GM12878 (cell line): Measurements from ENCODE around the gene HIKESHI. TPM values are rescaled to one million over a fixed set of nuclear protein-coding genes. Genes with fewer than 3 reads are reported as not detected.

Source experiments
- BMI1 ChIP-seq: fragments of 450-650 bp; IDR thresholded peaks from 2 replicates; pipeline ENCODE4 v1.6.1; 2016; ENCODE audit warnings: mild to moderate bottlenecking, moderate library complexity, borderline replicate concordance
- CBX5 ChIP-seq: sonication (generic); IDR thresholded peaks from 2 replicates; pipeline ENCODE4 v1.6.1; 2016; ENCODE audit warnings: low read depth, moderate library complexity, mild to moderate bottlenecking, inconsistent platforms
- CHD4 ChIP-seq: fragments of 200-600 bp; sonication (generic); IDR thresholded peaks from 2 replicates; pipeline ENCODE4 v1.6.1; 2016; ENCODE audit warnings: mild to moderate bottlenecking
- CREB1 ChIP-seq: IDR thresholded peaks from 2 replicates; pipeline ENCODE4 v1.6.1; 2012; ENCODE audit warnings: low read depth, mild to moderate bottlenecking, inconsistent platforms
- EP300 ChIP-seq, 2 experiments: fragments of 150-350 bp in 1 of 2; IDR thresholded peaks; 2 replicates each; pipeline ENCODE4 v1.6.1; 2011 to 2012; ENCODE audit warnings: low read depth in 2 of 2, low read length in 2 of 2, borderline replicate concordance in 1 of 2, improper control_type of control experiment in 1 of 2, inconsistent platforms in 1 of 2; ENCODE audit not compliant: control insufficient read depth in 1 of 2
- EZH2 ChIP-seq: IDR thresholded peaks from 2 replicates; pipeline ENCODE4 v1.6.1; 2012; ENCODE audit warnings: low read depth, mild to moderate bottlenecking, control low read depth, inconsistent platforms, low read length, borderline replicate concordance; ENCODE audit not compliant: control insufficient read depth
- GABPA ChIP-seq: IDR thresholded peaks from 2 replicates; pipeline ENCODE4 v1.6.1; 2014; ENCODE audit warnings: antibody characterized with exemption, low read depth, mild to moderate bottlenecking, inconsistent platforms
- IKZF2 ChIP-seq, 2 experiments: fragments of 450-650 bp; IDR thresholded peaks; 2 replicates each; pipeline ENCODE4 v1.6.1; 2017; ENCODE audit warnings: mild to moderate bottlenecking in 2 of 2, moderate library complexity in 2 of 2
- IRF3 ChIP-seq: fragments of 450-650 bp; IDR thresholded peaks from 2 replicates; pipeline ENCODE4 v1.6.1; 2014; ENCODE audit warnings: mild to moderate bottlenecking
- IRF4 ChIP-seq: IDR thresholded peaks from 2 replicates; pipeline ENCODE4 v1.6.1; 2011; ENCODE audit warnings: low read depth, low read length
- KLF5 ChIP-seq: fragments of 450-650 bp; IDR thresholded peaks from 2 replicates; pipeline ENCODE4 v1.6.1; 2014; ENCODE audit warnings: mild to moderate bottlenecking; ENCODE audit not compliant: partially characterized antibody
- LARP7 ChIP-seq: fragments of 450-650 bp; IDR thresholded peaks from 2 replicates; pipeline ENCODE4 v1.6.1; 2017; ENCODE audit warnings: mild to moderate bottlenecking
- MEF2B ChIP-seq: fragments of 450-650 bp; IDR thresholded peaks from 2 replicates; pipeline ENCODE4 v1.6.1; 2018; ENCODE audit warnings: mild to moderate bottlenecking, moderate library complexity; ENCODE audit not compliant: partially characterized antibody, poor library complexity, severe bottlenecking
- MXI1 ChIP-seq: fragments of 150-350 bp; IDR thresholded peaks from 2 replicates; pipeline ENCODE4 v1.6.1; 2011; ENCODE audit warnings: low read depth, mild to moderate bottlenecking, inconsistent platforms, low read length, improper control_type of control experiment
- NFIC ChIP-seq: IDR thresholded peaks from 2 replicates; pipeline ENCODE4 v1.6.1; 2012; ENCODE audit warnings: low read depth, mild to moderate bottlenecking, inconsistent platforms, low read length, moderate library complexity
- NKRF ChIP-seq: fragments of 450-650 bp; conservative IDR thresholded peaks from 2 replicates; pipeline ENCODE4 v1.6.1; 2017; ENCODE audit warnings: mild to moderate bottlenecking, moderate library complexity
- PAX5 ChIP-seq: IDR thresholded peaks from 2 replicates; pipeline ENCODE4 v1.6.1; 2011; ENCODE audit warnings: low read depth, low read length, borderline replicate concordance
- POLR2A ChIP-seq: IDR thresholded peaks from 2 replicates; pipeline ENCODE4 v1.6.1; 2011; ENCODE audit warnings: low read depth, mild to moderate bottlenecking, low read length
- POLR2AphosphoS5 ChIP-seq: IDR thresholded peaks from 2 replicates; pipeline ENCODE4 v1.6.1; 2011; ENCODE audit warnings: mild to moderate bottlenecking, low read length, inconsistent platforms
- RB1 ChIP-seq: fragments of 450-650 bp; formaldehyde crosslinking; IDR thresholded peaks from 2 replicates; pipeline ENCODE4 v1.6.1; 2017; ENCODE audit warnings: mild to moderate bottlenecking, borderline replicate concordance
- RFX5 ChIP-seq: IDR thresholded peaks from 2 replicates; pipeline ENCODE4 v1.6.1; 2011; ENCODE audit warnings: low read depth, low read length, improper control_type of control experiment
- SIX5 ChIP-seq: IDR thresholded peaks from 2 replicates; pipeline ENCODE4 v1.6.1; 2011; ENCODE audit warnings: mild to moderate bottlenecking, low read depth, low read length, moderate library complexity; ENCODE audit not compliant: severe bottlenecking
- SREBF2 ChIP-seq: IDR thresholded peaks from 2 replicates; pipeline ENCODE4 v1.6.1; 2012; ENCODE audit warnings: mild to moderate bottlenecking, low read length
- TCF3 ChIP-seq: IDR thresholded peaks from 2 replicates; pipeline ENCODE4 v1.6.1; 2012; ENCODE audit warnings: low read depth, mild to moderate bottlenecking, low read length, borderline replicate concordance; ENCODE audit not compliant: insufficient read depth
- TCF7 ChIP-seq: IDR thresholded peaks from 2 replicates; pipeline ENCODE4 v1.6.1; 2014; ENCODE audit warnings: antibody characterized with exemption, borderline replicate concordance
- YBX1 ChIP-seq: fragments of 450-650 bp; IDR thresholded peaks from 2 replicates; pipeline ENCODE4 v1.6.1; 2016; ENCODE audit warnings: antibody characterized with exemption
- ZNF622 ChIP-seq: fragments of 450-650 bp; IDR thresholded peaks from 2 replicates; pipeline ENCODE4 v1.6.1; 2017; ENCODE audit warnings: mild to moderate bottlenecking, inconsistent platforms
- polyA plus RNA-seq, 11 experiments: library from polyadenylated mRNA; depleted of rRNA in 4 of 11; unstranded in 6 of 11; stranded (reverse) in 5 of 11; fragments of >200 nt; fragmentation: Nextera tagmentation in 4 of 11; fragmentation: Illumina TruSeq in 1 of 11; extraction: Ambion mirVana in 4 of 11; extraction: Trizol in 1 of 11; gene quantifications; 1 replicate in 1 of 11; 2 replicates in 10 of 11; pipeline versions ENCODE4 v1.2.1 to v1.2.3, GENCODE V29; 2011 to 2016; ENCODE audit warnings: inconsistent platforms in 2 of 11, missing spikeins in 2 of 11, low read depth in 1 of 11
- total RNA-seq, 4 experiments: library from RNA; depleted of rRNA in 3 of 4; stranded (reverse); fragments of >200 nt in 3 of 4; fragmentation: Illumina TruSeq in 1 of 4; extraction: Trizol in 1 of 4; gene quantifications; 2 replicates each; pipeline versions ENCODE4 v1.2.1 to v1.2.3, GENCODE V29; 2013 to 2021
- TF ChIP-seq, protein P1 (sequence below): IDR thresholded peaks from 2 replicates; pipeline ENCODE4 v1.6.1; 2011; ENCODE audit warnings: low read depth, low read length, improper control_type of control experiment, borderline replicate concordance

The HIKESHI gene
- total and polyA plus RNA-seq, 10 of the 15 experiments (the other 5 are each of a cell fraction or from before 2014, with no cell fraction given) = 42.3 to 228 (median 85.7) TPM

DNA sequence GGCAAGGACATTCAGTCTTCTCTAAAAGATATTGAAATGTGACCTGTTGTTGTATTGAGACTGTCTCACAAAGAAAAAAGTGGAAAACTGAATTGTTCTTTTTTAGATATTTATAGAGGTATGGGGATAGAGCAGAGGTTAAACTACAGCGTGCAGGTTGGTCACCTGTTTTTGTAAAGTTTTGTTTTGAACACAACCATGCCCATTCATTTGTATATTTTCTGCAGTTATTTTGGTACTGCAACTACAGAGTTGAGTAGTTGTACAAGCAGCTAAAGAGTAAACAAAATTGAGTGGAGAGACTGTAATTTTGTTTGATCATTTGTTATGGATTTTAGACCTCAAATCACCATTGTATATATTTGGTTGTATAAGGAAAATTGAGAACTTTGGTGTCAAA is 46.1 kb upstream of the HIKESHI start (continued):
- TF ChIP-seq CBX5 (no peak), EP300 (IDR thresholded peaks at IDR 0.05; ENCODE audit: borderline replicate concordance in 1 of 2, control insufficient read depth in 1 of 2, low read depth in 2 of 2, low read length in 2 of 2) (peak; percentile 75 to 90), GABPA (peak; percentile 42; the same call in 1 of the 2 replicates), IRF3 (no peak), TCF7 (peak; percentile 53; the same call in 1 of the 2 replicates), NKRF (no peak), BMI1 (no peak), POLR2A (no peak), LARP7 (no peak), MEF2B (peak; percentile 84), NFIC (peak; percentile 94), SREBF2 (no peak), POLR2AphosphoS5 (no peak), IRF4 (peak; percentile 95), IKZF2 (IDR thresholded peaks at IDR 0.05) (peak in 1 of 2 experiments; percentile 46; a peak in 2 of 4 replicates), EZH2 (no peak), KLF5 (no peak), YBX1 (no peak), CREB1 (0 out of 2 replicates have a peak, but pooled peaks have one; percentile 28), RFX5 (no peak), ZNF622 (no peak), MXI1 (no peak), PAX5 (no peak), RB1 (no peak), SIX5 (no peak), TCF3 (0 out of 2 replicates have a peak, but pooled peaks have one; percentile 38), CHD4 (no peak)
- TF ChIP-seq, protein P1, sequence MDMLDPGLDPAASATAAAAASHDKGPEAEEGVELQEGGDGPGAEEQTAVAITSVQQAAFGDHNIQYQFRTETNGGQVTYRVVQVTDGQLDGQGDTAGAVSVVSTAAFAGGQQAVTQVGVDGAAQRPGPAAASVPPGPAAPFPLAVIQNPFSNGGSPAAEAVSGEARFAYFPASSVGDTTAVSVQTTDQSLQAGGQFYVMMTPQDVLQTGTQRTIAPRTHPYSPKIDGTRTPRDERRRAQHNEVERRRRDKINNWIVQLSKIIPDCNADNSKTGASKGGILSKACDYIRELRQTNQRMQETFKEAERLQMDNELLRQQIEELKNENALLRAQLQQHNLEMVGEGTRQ = no peak
